ENCODE measurements around the gene SMIM35.

DNA sequence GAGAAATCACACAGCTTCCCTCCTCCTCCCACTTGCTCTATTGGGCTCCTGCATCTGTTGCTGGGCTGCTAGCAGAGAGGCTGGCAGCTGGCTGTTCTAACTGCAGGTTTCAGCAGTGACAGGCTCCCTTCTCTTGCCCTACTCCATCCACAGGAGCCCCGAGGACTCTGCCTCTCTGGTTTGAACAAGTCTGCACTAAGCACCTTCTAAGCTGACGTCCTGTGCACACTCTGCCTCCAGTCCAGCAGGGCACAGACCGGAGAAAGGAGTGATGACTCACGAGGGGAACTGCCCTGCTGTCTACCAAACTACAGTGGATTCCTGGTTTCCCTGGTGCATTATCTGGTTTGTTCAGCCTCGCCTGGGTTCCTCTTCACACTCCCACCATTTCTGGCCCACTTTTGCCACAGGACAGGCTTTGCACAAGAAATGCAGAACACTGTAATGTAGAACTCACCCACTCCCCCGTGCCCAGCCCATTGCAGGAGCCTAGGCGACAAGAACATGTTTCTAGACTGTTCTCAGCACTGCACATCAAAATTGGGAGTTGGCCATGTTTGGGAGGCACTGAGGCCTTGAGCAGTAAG is 74.6 kb downstream of the SMIM35 start:
- no peak for TF ChIP-seq POLR2A (IDR thresholded peaks at IDR 0.05; ENCODE audit: insufficient read depth in 1 of 2, low read depth in 2 of 2, low read length in 2 of 2)
- no peak for TF ChIP-seq ZBTB1 (CRISPR knock-in tag; IDR thresholded peaks at IDR 0.05; ENCODE audit: borderline replicate concordance)
